ENCODE data around the gene KIF5A. TPM values are rescaled to one million over a fixed set of nuclear protein-coding genes. Genes with fewer than 3 reads are reported as not detected.

The KIF5A gene
- total RNA-seq, 1 donor, result 0.36 TPM

DNA sequence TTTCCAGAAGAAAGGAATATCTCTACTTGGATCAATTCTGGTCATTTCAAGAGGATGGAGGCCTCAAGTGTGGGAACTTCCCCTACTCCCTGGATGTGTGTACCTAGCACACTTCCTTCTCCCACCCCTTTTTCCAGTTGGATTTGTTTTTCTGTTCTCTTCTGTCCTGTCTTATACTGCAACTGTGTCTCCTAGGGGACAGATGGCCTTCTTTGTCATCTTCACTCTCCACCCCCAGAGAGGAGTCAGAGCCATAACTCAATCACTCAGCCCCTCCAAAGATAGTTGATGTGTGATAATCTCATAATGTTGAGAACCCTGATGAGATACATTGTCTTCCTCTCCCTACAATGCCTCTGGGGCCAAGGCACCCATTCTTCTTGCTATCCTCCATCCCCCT lies 52.7 kb downstream of the KIF5A start:
- H4K20me1 ChIP-seq (ENCODE audit: insufficient read depth, low read length), result no peaks in the 10 kb centered on the region
- no peaks in the 10 kb centered on the region for H3K79me2 ChIP-seq (ENCODE audit: insufficient read depth, low read length)
- peaks cover 17% of the 10 kb centered on the region for H3K4me1 ChIP-seq (ENCODE audit: insufficient read depth, low read length)
- no peak overlapping the region for H3K4me2 ChIP-seq (ENCODE audit: insufficient read depth, low read length)
- H3K36me3 ChIP-seq (ENCODE audit: insufficient read depth, low read length), result peaks cover 12% of the 10 kb centered on the region
- H3K9me3 ChIP-seq (ENCODE audit: low read depth, low read length), result no peaks in the 10 kb centered on the region
- no peak overlapping the region for H2AFZ ChIP-seq (ENCODE audit: low read length)
- DNase-seq (ENCODE audit: insufficient read length, low spot score, missing footprints), result no peak
- no peaks in the 10 kb centered on the region for H3K27me3 ChIP-seq (ENCODE audit: insufficient read depth, low read length)
- TF ChIP-seq, protein P1, sequence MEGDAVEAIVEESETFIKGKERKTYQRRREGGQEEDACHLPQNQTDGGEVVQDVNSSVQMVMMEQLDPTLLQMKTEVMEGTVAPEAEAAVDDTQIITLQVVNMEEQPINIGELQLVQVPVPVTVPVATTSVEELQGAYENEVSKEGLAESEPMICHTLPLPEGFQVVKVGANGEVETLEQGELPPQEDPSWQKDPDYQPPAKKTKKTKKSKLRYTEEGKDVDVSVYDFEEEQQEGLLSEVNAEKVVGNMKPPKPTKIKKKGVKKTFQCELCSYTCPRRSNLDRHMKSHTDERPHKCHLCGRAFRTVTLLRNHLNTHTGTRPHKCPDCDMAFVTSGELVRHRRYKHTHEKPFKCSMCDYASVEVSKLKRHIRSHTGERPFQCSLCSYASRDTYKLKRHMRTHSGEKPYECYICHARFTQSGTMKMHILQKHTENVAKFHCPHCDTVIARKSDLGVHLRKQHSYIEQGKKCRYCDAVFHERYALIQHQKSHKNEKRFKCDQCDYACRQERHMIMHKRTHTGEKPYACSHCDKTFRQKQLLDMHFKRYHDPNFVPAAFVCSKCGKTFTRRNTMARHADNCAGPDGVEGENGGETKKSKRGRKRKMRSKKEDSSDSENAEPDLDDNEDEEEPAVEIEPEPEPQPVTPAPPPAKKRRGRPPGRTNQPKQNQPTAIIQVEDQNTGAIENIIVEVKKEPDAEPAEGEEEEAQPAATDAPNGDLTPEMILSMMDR (IDR thresholded peaks at IDR 0.05; ENCODE audit: extremely low read depth, low read depth, low read length), result no peak
- H3K4me3 ChIP-seq (ENCODE audit: insufficient read depth, low read length), result no peak overlapping the region
- no peak overlapping the region for H3K27ac ChIP-seq (ENCODE audit: low read depth, low read length)

DNA sequence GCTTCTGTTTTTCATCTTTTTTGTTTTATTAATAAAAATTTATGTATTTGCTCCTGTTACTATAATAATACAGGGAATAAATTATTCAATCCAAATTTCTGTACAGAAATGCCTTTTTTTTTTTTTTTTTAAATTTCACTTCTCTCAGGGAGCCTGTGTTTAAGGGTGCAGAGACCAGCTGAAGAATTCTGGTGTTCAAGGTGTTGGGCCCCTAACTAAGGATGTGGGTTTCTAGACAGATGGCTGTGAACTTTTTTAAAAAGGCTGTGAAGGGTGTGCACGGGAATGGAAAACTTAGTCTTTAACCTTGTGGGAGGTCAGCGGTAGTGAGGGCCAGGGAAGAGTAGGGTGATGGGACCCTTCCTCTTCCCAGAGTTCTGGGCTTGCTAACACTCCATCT lies 53.5 kb downstream of the KIF5A start:
- no peaks in the 10 kb centered on the region for H3K9me3 ChIP-seq (ENCODE audit: low read depth, low read length)
- TF ChIP-seq, protein P1 (IDR thresholded peaks at IDR 0.05; ENCODE audit: extremely low read depth, low read depth, low read length), result no peak

DNA sequence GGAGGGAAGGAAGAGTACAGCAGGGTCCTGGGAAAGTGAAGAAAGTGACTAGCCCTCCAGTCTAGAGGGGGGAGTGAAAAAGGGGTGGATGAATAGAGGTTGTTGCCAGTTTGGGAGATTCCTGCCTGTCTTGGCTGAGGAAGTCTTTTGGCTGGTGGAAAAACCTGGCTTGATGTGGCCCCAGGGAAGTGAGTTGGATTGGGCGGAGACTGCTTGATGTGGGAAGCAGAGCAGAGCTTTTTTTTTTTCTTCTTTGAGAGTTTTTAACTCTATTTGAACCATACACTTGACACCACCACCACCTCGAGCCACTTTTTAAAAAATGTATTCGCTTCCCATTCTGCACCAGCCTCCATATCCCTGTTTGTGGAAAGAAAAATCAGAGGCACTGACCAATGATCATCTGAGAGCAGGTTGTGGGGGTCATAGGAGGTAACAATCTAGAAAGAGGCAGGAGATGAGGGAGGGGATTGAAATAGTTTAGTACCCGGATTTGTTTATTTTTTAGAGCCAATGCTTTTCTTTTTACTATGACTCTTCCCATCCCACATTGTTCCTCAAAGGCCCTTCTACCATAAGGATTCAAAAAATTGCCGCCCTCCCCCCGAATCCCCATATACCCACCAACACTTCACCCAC lies 54.1 kb downstream of the KIF5A start:
- Histone ChIP-seq H3K79me2 (ENCODE audit: insufficient read depth, low read length) (no peaks in the 10 kb centered on the region), H4K20me1 (ENCODE audit: insufficient read depth, low read length) (no peaks in the 10 kb centered on the region), H3K36me3 (ENCODE audit: insufficient read depth, low read length) (peaks cover 13% of the 10 kb centered on the region), H3K4me2 (ENCODE audit: insufficient read depth, low read length) (peak overlapping the region; percentile 96), H2AFZ (ENCODE audit: low read length) (peak overlapping the region; percentile 96), H3K27ac (ENCODE audit: low read depth, low read length) (peak overlapping the region; percentile 86), H3K9me3 (ENCODE audit: low read depth, low read length) (no peaks in the 10 kb centered on the region), H3K4me1 (ENCODE audit: insufficient read depth, low read length) (peaks cover 17% of the 10 kb centered on the region), H3K27me3 (ENCODE audit: insufficient read depth, low read length) (no peaks in the 10 kb centered on the region), H3K4me3 (ENCODE audit: insufficient read depth, low read length) (peak overlapping the region; percentile 89)
- DNase-seq (ENCODE audit: insufficient read length, low spot score, missing footprints), result peak; percentile 90
- TF ChIP-seq, protein P1 (IDR thresholded peaks at IDR 0.05; ENCODE audit: extremely low read depth, low read depth, low read length), result no peak

More for the DNA sequence above, 53.5 kb downstream of the KIF5A start:
- Histone ChIP-seq H3K36me3 (ENCODE audit: insufficient read depth, low read length) (peaks cover 15% of the 10 kb centered on the region), H3K79me2 (ENCODE audit: insufficient read depth, low read length) (no peaks in the 10 kb centered on the region), H3K4me3 (ENCODE audit: insufficient read depth, low read length) (no peak overlapping the region), H2AFZ (ENCODE audit: low read length) (peak overlapping the region; percentile 4), H3K27ac (ENCODE audit: low read depth, low read length) (no peak overlapping the region), H3K4me1 (ENCODE audit: insufficient read depth, low read length) (peaks cover 17% of the 10 kb centered on the region), H3K27me3 (ENCODE audit: insufficient read depth, low read length) (no peaks in the 10 kb centered on the region), H4K20me1 (ENCODE audit: insufficient read depth, low read length) (no peaks in the 10 kb centered on the region), H3K4me2 (ENCODE audit: insufficient read depth, low read length) (no peak overlapping the region)
- DNase-seq (ENCODE audit: insufficient read length, low spot score, missing footprints), result no peak

DNA sequence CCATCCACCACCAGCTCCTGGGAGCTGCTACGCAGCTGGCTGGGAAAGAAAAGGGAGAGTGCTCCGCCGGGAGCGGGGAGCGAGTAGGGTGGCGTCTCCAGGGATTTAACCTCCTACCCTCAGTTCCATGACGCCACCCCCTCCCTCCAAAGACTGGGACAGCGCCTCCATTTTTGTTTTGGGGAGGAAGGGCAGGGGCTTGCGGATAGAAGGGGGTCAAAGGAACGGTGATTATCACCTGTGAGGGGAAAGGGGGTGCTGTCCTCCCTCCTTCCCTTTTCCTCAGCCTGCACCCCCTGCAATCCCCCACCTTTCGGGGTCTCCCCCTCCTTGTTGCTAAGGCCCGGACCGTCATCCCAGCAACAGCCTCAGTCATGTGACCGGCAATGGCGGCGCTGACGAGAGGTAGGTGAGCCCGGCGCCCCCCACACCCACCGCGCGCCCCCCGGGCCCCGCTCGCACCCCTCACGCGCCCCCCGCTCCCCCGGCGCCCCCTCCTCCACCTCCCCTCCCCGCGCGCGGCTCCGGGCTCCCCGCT lies 54.7 kb downstream of the KIF5A start, which contains the start of gene DTX3:
Gene DTX3 (plus strand): TSS at position 371 of the 538 bp plus-strand sequence. CDS start 1,694 bp downstream, outside the sequence.
- H4K20me1 ChIP-seq (ENCODE audit: insufficient read depth, low read length), result no peaks in the 10 kb centered on the region
- peaks cover 7% of the 10 kb centered on the region for H3K36me3 ChIP-seq (ENCODE audit: insufficient read depth, low read length)
- no peaks in the 10 kb centered on the region for H3K27me3 ChIP-seq (ENCODE audit: insufficient read depth, low read length)
- TF ChIP-seq, protein P1 (IDR thresholded peaks at IDR 0.05; ENCODE audit: extremely low read depth, low read depth, low read length), result no peak
- H3K9me3 ChIP-seq (ENCODE audit: low read depth, low read length), result no peaks in the 10 kb centered on the region
- peak within 1 kb of the TSS; percentile 96 for H2AFZ ChIP-seq (ENCODE audit: low read length)
- peak within 1 kb of the TSS; percentile 89 for H3K4me3 ChIP-seq (ENCODE audit: insufficient read depth, low read length)
- H3K4me2 ChIP-seq (ENCODE audit: insufficient read depth, low read length), result peak within 1 kb of the TSS; percentile 96
- no peaks in the 10 kb centered on the region for H3K79me2 ChIP-seq (ENCODE audit: insufficient read depth, low read length)
- peak within 1 kb of the TSS; percentile 86 for H3K27ac ChIP-seq (ENCODE audit: low read depth, low read length)
- H3K4me1 ChIP-seq (ENCODE audit: insufficient read depth, low read length), result peaks cover 17% of the 10 kb centered on the region
- DNase-seq (ENCODE audit: insufficient read length, low spot score, missing footprints), result peak; percentile 92
